CMK (cell line): ENCODE measurements around the gene PRSS1.
A peak's percentile ranks its signal among the peaks of the same experiment; 100 is the strongest.
"Not testable (repeated sequence)": the region's sequence is repeated elsewhere in the genome, so short reads cannot be mapped to it uniquely, and the experiment has no call there.

ENCODE experiments used
- DNase-seq: peaks from one replicate; pipeline ENCODE4 v3.0.0-alpha.2; 2010; ENCODE audit warnings: low read depth

PRSS1 gene

GRCh38 chr7:142749218-142749993 is at the start of gene PRSS1:
Gene PRSS1 (plus strand): TSS chr7:142749472. CDS start chr7:142749485, 13 bp downstream.
- no peak for DNase-seq

- DNase-seq: not testable (repeated sequence)
Observed at GRCh38 chr7:142700935-142701334, 48.3 kb upstream of the PRSS1 start.

- no peak for DNase-seq
Observed at GRCh38 chr7:142703655-142704305, 45.5 kb upstream of the PRSS1 start.

GRCh38 chr7:142708726-142709125 is 40.5 kb upstream of the PRSS1 start:
- DNase-seq: not testable (repeated sequence)

GRCh38 chr7:142709921-142710320 is 39.4 kb upstream of the PRSS1 start:
- DNase-seq: no peak

- no peak for DNase-seq
Observed at GRCh38 chr7:142711196-142711595, 38.1 kb upstream of the PRSS1 start.

- DNase-seq: no peak
Observed at GRCh38 chr7:142711746-142712616, 37.3 kb upstream of the PRSS1 start.

- DNase-seq: no peak
Observed at GRCh38 chr7:142712617-142712957, 36.7 kb upstream of the PRSS1 start.

GRCh38 chr7:142714375-142714774 is 34.9 kb upstream of the PRSS1 start:
- peak; percentile 52 for DNase-seq

- no peak for DNase-seq
Observed at GRCh38 chr7:142716596-142716995, 32.7 kb upstream of the PRSS1 start.

- no peak for DNase-seq
Observed at GRCh38 chr7:142717453-142717852, 31.8 kb upstream of the PRSS1 start.

GRCh38 chr7:142718313-142718712 is 31.0 kb upstream of the PRSS1 start:
- DNase-seq: no peak

GRCh38 chr7:142720172-142720773 is 29.0 kb upstream of the PRSS1 start:
- no peak for DNase-seq

- no peak for DNase-seq
Observed at GRCh38 chr7:142720986-142721385, 28.3 kb upstream of the PRSS1 start.

- no peak for DNase-seq
Observed at GRCh38 chr7:142722248-142722794, 27.0 kb upstream of the PRSS1 start.

GRCh38 chr7:142733271-142733670 is 16.0 kb upstream of the PRSS1 start:
- DNase-seq: no peak

- no peak for DNase-seq
Observed at GRCh38 chr7:142739923-142740492, 9.3 kb upstream of the PRSS1 start.

GRCh38 chr7:142740786-142741185 is 8.5 kb upstream of the PRSS1 start:
- DNase-seq: no peak

- DNase-seq: not testable (repeated sequence)
Observed at GRCh38 chr7:142741932-142742331, 7.3 kb upstream of the PRSS1 start.

GRCh38 chr7:142745091-142745635 is 4.1 kb upstream of the PRSS1 start:
- no peak for DNase-seq

GRCh38 chr7:142745745-142746144 is 3.5 kb upstream of the PRSS1 start:
- no peak for DNase-seq
